ENCODE results near the gene RHEX. TPM values are rescaled to one million over a fixed set of nuclear protein-coding genes. Genes with fewer than 3 reads are reported as not detected.

RHEX gene
- total RNA-seq, 1 donor from 2014 or later: 17.3 TPM

DNA sequence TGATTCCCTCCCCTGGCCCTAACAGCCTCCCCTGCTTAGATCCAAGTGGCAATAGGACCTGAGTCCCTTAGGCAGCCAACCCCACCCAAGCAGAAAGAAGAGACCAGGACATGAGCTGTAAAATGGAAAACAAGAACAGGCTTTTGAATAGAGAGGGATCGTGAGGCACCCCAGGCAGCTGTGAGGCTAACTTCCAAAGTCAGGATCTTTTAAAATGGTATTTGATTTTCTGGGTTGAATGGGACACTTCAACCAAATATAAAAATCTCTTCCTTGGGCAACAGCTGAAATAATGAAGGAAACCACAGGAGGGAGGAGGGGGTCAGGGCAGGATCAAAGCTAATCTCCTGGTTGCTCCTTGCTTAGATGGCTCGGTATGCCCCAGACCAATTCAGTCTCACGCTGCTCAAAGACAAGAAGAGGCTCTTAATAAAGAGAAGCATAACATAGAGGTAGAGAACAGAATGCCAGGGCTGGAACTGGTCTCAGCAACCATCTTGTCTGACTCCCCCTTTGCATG is 92.9 kb downstream of the RHEX start:
- TF ChIP-seq, protein P1, sequence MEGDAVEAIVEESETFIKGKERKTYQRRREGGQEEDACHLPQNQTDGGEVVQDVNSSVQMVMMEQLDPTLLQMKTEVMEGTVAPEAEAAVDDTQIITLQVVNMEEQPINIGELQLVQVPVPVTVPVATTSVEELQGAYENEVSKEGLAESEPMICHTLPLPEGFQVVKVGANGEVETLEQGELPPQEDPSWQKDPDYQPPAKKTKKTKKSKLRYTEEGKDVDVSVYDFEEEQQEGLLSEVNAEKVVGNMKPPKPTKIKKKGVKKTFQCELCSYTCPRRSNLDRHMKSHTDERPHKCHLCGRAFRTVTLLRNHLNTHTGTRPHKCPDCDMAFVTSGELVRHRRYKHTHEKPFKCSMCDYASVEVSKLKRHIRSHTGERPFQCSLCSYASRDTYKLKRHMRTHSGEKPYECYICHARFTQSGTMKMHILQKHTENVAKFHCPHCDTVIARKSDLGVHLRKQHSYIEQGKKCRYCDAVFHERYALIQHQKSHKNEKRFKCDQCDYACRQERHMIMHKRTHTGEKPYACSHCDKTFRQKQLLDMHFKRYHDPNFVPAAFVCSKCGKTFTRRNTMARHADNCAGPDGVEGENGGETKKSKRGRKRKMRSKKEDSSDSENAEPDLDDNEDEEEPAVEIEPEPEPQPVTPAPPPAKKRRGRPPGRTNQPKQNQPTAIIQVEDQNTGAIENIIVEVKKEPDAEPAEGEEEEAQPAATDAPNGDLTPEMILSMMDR (IDR thresholded peaks at IDR 0.05): no peak
- no peak overlapping the region for H3K4me3 ChIP-seq
- DNase-seq (no peak), ATAC-seq (no peak)
- H3K27me3 ChIP-seq: no peaks in the 10 kb centered on the region
- no peak overlapping the region for H3K27ac ChIP-seq
- H3K4me1 ChIP-seq: no peaks in the 10 kb centered on the region
- intact Hi-C loops (cut with DNase I): no loop called here
- H3K9me3 ChIP-seq: no peaks in the 10 kb centered on the region
- no peaks in the 10 kb centered on the region for H3K36me3 ChIP-seq

Other genes with a start within 250 kb of the RHEX start
- gene SLC41A1, start 240.0 kb upstream of the RHEX start, total RNA-seq: 35.8 TPM
- gene PM20D1, start 203.0 kb upstream of the RHEX start, total RNA-seq: 0.72 TPM
- gene SLC26A9, start 109.7 kb upstream of the RHEX start, total RNA-seq: 21.7 TPM
- 7.0 TPM for gene RAB7B, start 49.8 kb upstream of the RHEX start, total RNA-seq
- 85.8 TPM for gene CTSE, start 29.3 kb upstream of the RHEX start, total RNA-seq
- not detected for gene AVPR1B, start 64.2 kb downstream of the RHEX start, total RNA-seq
- gene FAM72A, start 149.7 kb downstream of the RHEX start, total RNA-seq: 4.4 TPM
- 77.1 TPM for gene SRGAP2, start 150.4 kb downstream of the RHEX start, total RNA-seq

All from upper lobe of right lung (tissue), 1 donor.